ENCODE data around the gene NPC1L1.

Gene NPC1L1

GRCh38 chr7:44541028-44541869, at the start of gene NPC1L1:
Gene NPC1L1, minus strand, starts transcription at chr7:44541330. Its CDS starts 71 bp downstream, at chr7:44541259.
- DNase-seq = no peak
- in situ Hi-C loops (cut with HindIII; ENCODE audit: low pct_ligation_motif_present, low pct_unique_long_range_greater_than_20kb, low sequenced_read_pairs) = no loop called here

- in situ Hi-C loops (cut with HindIII; ENCODE audit: low pct_ligation_motif_present, low pct_unique_long_range_greater_than_20kb, low sequenced_read_pairs) = loop anchor here (25.0 kb wide), 1 partner anchor 246 kb away; the partner anchor contains the start of gene H2AZ2
These were observed 49.8 kb upstream of the NPC1L1 start for GRCh38 chr7:44590910-44591309.

DNA sequence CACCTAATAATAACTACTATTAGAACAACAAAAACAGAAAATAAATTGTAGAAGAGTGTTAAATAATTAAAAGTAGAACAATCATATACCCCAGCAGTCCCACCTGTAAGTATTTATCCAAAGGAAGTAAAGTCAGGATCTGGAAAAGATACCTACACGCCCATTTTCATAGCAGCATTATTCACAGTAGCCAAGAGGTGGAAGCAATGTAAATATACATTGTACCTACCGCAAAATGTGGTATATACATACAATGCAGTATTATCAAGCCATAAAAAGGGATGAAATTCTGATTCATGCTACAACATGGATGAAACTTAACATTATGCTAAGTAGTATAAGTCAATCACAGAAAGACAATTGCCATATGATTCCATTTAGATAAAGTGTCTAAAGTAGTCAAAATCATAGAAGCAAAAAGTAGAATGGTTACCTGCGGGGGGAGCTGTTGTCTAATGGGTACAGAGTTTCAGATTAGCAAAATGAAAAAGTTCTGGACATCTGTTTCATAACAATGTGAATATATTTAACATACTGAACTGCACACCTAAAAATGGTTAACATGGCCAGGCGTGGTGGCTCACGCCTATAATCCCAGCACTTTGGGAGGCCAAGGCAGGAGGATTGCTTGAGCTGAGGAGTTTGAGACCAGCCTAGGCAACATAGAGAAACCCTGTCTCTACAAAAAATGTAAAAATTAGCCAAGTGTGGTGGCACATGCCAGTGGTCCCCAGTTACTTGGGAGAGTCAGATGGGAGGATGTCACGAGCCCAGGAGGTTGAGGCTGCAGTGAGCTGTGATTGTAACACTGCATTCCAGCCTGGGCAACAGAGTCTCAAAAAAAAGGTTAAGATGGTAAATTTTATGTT, 46.9 kb upstream of the NPC1L1 start:
- in situ Hi-C loops (cut with HindIII; ENCODE audit: low pct_ligation_motif_present, low pct_unique_long_range_greater_than_20kb, low sequenced_read_pairs) = loop anchor here (25.0 kb wide), 1 partner anchor 249 kb away; the partner anchor contains the start of gene H2AZ2
- peak; percentile 66 for DNase-seq

More at GRCh38 chr7:44590910-44591309, 49.8 kb upstream of the NPC1L1 start:
- no peak for DNase-seq

GRCh38 chr7:44583146-44583865, 42.2 kb upstream of the NPC1L1 start:
- in situ Hi-C loops (cut with HindIII; ENCODE audit: low pct_ligation_motif_present, low pct_unique_long_range_greater_than_20kb, low sequenced_read_pairs) = loop anchor here (25.0 kb wide), 1 partner anchor 254 kb away; the partner anchor contains the start of gene H2AZ2
- no peak for DNase-seq

DNA sequence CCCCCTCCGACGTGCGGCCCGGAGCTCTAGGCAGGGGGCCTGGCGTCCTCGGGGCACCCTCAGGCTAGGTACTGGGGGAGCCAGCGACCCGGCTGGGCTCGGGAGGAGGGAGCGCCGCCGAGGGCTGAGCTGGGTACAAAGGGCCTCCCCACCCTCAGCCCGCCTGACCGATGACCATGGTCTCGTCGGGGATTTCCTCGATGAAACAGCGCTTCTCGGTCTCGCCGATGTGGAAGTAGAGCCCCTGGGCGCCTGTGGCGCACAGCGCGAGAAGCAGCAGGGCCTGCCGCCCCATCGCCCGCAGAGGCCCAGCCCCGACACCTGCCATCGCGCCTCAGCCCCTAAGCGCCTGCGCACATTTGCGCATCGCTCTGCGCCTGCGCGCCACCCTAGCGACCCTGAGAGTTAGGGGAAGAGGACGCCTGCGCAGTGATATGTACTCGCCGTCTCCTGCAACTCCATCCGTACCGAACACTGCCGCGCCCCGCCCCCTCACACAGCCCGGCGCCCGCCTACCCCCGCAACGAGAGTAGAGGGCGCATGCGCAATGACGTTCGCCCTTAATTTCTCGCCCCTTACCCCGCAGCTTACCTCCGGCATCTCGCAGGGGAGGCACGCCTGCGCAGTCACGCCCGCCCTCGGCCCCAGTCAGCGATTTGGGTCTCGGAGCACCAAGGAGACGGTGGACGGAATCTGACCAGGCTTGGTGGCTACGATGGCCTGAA, 40.9 kb upstream of the NPC1L1 start, which contains the start of gene TMED4:
TSS of gene TMED4 (minus strand) at position 353 of the 725 bp plus-strand sequence. CDS start at position 328, 25 bp downstream.
- in situ Hi-C loops (cut with HindIII; ENCODE audit: low pct_ligation_motif_present, low pct_unique_long_range_greater_than_20kb, low sequenced_read_pairs) = loop anchor here (25.0 kb wide), 1 partner anchor 255 kb away; the partner anchor contains the start of gene H2AZ2
- DNase-seq = peak; percentile 99

- peak; percentile 28 for DNase-seq
- in situ Hi-C loops (cut with HindIII; ENCODE audit: low pct_ligation_motif_present, low pct_unique_long_range_greater_than_20kb, low sequenced_read_pairs) = loop anchor here (25.0 kb wide), 1 partner anchor 256 kb away; the partner anchor contains the start of gene H2AZ2
These were observed 40.1 kb upstream of the NPC1L1 start for GRCh38 chr7:44580945-44581878.

GRCh38 chr7:44576228-44576627, 35.1 kb upstream of the NPC1L1 start:
- no peak for DNase-seq
- in situ Hi-C loops (cut with HindIII; ENCODE audit: low pct_ligation_motif_present, low pct_unique_long_range_greater_than_20kb, low sequenced_read_pairs) = loop anchor here (25.0 kb wide), 1 partner anchor 261 kb away; the partner anchor contains the start of gene H2AZ2

DNA sequence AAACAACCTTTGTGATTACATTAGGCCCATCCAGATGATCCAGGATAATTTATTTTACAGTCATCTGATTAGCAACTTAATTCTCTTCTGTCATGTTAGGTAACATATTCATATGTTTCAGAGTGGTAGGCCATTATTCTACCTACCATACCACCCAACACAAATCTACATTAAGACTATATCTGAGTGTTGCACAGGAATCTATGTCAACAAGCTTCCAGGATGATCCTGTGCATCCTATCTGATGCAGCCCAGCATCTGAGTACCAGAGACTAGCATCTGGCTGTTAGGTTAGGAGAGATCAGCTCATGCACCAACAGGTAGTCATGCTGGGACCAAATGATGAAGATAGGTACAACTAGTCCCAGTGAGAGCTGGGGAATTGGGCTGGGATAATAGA, 33.9 kb upstream of the NPC1L1 start:
- DNase-seq = no peak
- in situ Hi-C loops (cut with HindIII; ENCODE audit: low pct_ligation_motif_present, low pct_unique_long_range_greater_than_20kb, low sequenced_read_pairs) = loop anchor here (25.0 kb wide), 1 partner anchor 262 kb away; the partner anchor contains the start of gene H2AZ2

DNA sequence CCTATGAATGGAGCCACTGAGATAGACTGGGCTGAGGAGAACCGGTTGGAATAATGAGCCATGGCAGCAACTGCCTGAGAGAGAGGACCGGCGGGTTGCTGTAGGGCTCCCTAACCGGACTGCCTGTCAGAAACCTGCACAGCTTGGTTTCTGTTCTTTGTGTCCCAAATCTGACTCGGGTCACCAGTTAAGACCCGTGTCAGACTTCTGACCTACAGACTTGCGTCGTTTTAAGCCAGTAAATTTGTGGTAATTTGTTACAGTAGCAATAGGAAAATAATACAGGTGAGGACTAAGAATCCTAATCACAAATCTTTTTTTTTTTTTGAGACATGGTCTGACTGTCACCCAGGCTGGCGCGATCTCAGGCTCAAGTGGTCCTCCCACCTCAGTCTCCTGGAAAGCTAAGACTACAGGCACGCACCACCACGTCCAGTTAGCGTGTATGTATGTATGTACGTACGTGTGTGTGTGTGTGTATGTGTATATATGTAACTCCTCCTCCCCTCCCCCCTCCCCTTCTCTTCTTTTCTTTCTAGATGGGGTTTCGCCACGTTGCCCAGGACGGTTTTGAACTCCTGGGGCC, 33.2 kb upstream of the NPC1L1 start:
- in situ Hi-C loops (cut with HindIII; ENCODE audit: low pct_ligation_motif_present, low pct_unique_long_range_greater_than_20kb, low sequenced_read_pairs) = no loop called here
- DNase-seq = no peak

GRCh38 chr7:44573464-44574286, 32.5 kb upstream of the NPC1L1 start, which contains the start of gene DDX56:
Gene DDX56, minus strand, starts transcription at chr7:44573908. Its CDS starts 13 bp downstream, at chr7:44573895.
- peak; percentile 99 for DNase-seq
- in situ Hi-C loops (cut with HindIII; ENCODE audit: low pct_ligation_motif_present, low pct_unique_long_range_greater_than_20kb, low sequenced_read_pairs) = no loop called here

GRCh38 chr7:44572771-44573170, 31.6 kb upstream of the NPC1L1 start:
- in situ Hi-C loops (cut with HindIII; ENCODE audit: low pct_ligation_motif_present, low pct_unique_long_range_greater_than_20kb, low sequenced_read_pairs) = no loop called here
- DNase-seq = no peak

DNA sequence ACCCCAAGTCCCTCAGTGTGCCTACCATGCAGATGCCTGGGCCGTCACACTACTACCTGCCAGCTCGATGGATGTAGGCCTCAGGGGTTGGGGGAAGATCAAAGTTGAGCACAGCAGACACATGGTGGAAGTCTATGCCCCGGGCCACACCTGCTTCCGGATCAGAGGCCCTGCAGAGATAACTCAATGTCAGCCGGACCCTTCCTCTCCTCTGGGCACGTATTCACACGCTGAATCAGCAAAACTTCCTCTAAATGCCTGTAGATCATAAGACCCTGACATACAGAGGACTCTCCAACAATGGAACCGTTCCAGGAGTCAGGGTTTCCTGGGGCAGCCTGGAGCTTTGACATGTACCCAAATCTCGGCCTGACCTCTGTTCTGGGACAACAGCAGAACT, 28.8 kb upstream of the NPC1L1 start:
- in situ Hi-C loops (cut with HindIII; ENCODE audit: low pct_ligation_motif_present, low pct_unique_long_range_greater_than_20kb, low sequenced_read_pairs) = no loop called here
- no peak for DNase-seq

GRCh38 chr7:44568771-44569560, 27.8 kb upstream of the NPC1L1 start:
- DNase-seq = no peak
- in situ Hi-C loops (cut with HindIII; ENCODE audit: low pct_ligation_motif_present, low pct_unique_long_range_greater_than_20kb, low sequenced_read_pairs) = no loop called here

GRCh38 chr7:44567884-44568283, 26.8 kb upstream of the NPC1L1 start:
- no peak for DNase-seq
- in situ Hi-C loops (cut with HindIII; ENCODE audit: low pct_ligation_motif_present, low pct_unique_long_range_greater_than_20kb, low sequenced_read_pairs) = no loop called here

DNA sequence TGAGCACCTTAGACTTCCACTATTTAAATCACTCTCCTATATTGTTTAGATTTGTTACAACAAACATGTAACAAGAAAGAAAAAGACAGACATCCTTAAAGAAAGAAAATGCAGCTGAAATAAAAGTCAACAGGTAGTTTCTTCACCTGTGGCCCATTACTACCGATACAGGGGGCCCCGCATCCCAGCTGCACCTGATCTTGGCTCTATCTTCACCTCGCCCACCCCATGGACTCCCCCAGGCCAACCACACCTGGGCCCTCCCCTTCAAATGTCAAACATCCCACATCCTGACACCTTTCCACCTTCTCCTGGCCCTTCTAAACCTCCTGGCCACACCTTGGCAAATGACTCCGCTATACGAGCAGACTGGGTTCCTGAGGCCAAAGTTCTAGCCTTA, 25.6 kb upstream of the NPC1L1 start:
- no peak for DNase-seq
- in situ Hi-C loops (cut with HindIII; ENCODE audit: low pct_ligation_motif_present, low pct_unique_long_range_greater_than_20kb, low sequenced_read_pairs) = no loop called here

All from ACHN (cell line).